Skeletal muscle tissue (tissue), 4 donors: Measurements from ENCODE around the gene GP1BB. TPM values are rescaled to one million over a fixed set of nuclear protein-coding genes. Genes with fewer than 3 reads are reported as not detected.

ENCODE experiments used
- H3K27ac ChIP-seq: one replicate; pipeline ENCODE4 v1.7.0; 2013; ENCODE audit warnings: mild to moderate bottlenecking, low read depth, low read length, inconsistent platforms
- H3K27me3 ChIP-seq, 3 donors: one replicate each; pipeline ENCODE4 v1.7.0; 2013; ENCODE audit warnings: low read length in 3 of 3; ENCODE audit not compliant: control insufficient read depth in 3 of 3, insufficient read depth in 3 of 3
- H3K36me3 ChIP-seq, 3 donors: one replicate each; pipeline ENCODE4 v1.7.0; 2013; ENCODE audit warnings: low read length in 3 of 3; ENCODE audit not compliant: control insufficient read depth in 3 of 3, insufficient read depth in 3 of 3
- H3K4me1 ChIP-seq, 3 donors: one replicate each; pipeline ENCODE4 v1.7.0; 2013; ENCODE audit warnings: low read length in 3 of 3, mild to moderate bottlenecking in 3 of 3; ENCODE audit not compliant: control insufficient read depth in 3 of 3, insufficient read depth in 3 of 3
- H3K4me3 ChIP-seq, 3 donors: one replicate each; pipeline ENCODE4 v1.7.0; 2013; ENCODE audit warnings: low read length in 3 of 3
- H3K9ac ChIP-seq, 3 donors: one replicate each; pipeline ENCODE4 v1.7.0; 2013; ENCODE audit warnings: low read length in 3 of 3, mild to moderate bottlenecking in 3 of 3, moderate library complexity in 2 of 3, low read depth in 1 of 3
- H3K9me3 ChIP-seq, 3 donors: one replicate each; pipeline ENCODE4 v1.7.0; 2013; ENCODE audit warnings: low read length in 3 of 3; ENCODE audit not compliant: control insufficient read depth in 3 of 3
- total RNA-seq: library from RNA; depleted of rRNA; stranded (reverse); fragments of >200 nt; gene quantifications from one replicate; pipeline ENCODE4 v1.2.3, GENCODE V29; 2014
- donor health status: Osteomylitis.

GP1BB gene
- total RNA-seq, 1 donor from 2014 or later, result 6.8 TPM

DNA sequence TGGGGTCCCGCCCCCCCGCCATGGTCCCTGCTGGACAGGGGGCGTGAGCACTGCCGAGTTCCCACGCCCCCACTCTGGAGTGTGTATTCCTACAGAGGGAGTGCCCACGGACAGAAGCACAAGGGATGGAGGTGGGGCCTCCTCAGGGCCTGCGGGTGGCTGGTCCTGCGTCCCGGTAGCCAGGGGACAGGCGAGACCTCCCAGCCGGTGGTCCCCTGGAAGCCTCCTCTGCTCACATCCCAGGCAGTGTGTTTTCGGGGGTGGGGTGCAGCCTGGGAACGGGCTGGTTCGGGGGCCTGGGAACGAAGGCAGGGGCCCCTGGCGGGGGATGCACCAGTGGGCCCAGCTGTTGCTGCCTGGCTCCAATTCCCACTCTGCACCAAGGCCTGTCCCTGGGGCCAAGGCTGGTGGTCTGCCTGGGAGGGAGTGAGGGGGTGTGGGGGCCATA, 16.1 kb downstream of the GP1BB start:
- Histone ChIP-seq H3K36me3 (no peaks in the 10 kb centered on the region), H3K9me3 (no peaks in the 10 kb centered on the region), H3K27me3 (no peaks in the 10 kb centered on the region), H3K4me1 (peaks cover 4 to 8% (median 7%) of the 10 kb centered on the region in 3 donors), H3K27ac (no peak overlapping the region), H3K9ac (no peak overlapping the region), H3K4me3 (no peak overlapping the region)

DNA sequence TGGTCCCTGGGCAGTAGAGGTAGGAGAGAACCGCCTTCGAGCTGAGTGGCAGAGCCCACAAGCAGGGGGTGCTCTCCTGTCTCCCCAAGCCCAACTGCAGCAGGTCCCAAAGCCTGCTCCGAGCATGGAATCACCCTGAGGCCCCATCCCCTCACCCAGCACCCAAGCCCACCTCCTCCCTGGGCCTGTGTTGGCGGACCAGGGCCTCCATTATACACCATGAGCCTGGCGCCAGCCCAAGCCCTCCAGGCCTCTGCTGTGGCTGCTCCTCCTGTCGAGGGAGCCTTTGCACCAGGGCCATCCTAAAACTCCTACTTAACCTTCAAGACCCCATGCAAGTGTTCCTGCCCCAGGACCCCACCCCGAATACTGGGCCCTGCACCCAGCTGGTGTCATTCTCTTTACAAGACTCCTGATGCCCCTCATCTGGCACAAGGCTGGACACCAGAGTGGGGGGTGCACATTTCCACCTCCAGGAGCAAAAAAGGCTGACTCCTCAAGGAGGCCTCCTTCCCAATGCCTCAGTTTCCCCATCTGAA, 16.6 kb downstream of the GP1BB start:
- H3K4me1 ChIP-seq, result peaks cover 9 to 13% (median 12%) of the 10 kb centered on the region in 3 donors
- no peak overlapping the region for H3K27ac ChIP-seq
- H3K9me3 ChIP-seq, result no peaks in the 10 kb centered on the region

DNA sequence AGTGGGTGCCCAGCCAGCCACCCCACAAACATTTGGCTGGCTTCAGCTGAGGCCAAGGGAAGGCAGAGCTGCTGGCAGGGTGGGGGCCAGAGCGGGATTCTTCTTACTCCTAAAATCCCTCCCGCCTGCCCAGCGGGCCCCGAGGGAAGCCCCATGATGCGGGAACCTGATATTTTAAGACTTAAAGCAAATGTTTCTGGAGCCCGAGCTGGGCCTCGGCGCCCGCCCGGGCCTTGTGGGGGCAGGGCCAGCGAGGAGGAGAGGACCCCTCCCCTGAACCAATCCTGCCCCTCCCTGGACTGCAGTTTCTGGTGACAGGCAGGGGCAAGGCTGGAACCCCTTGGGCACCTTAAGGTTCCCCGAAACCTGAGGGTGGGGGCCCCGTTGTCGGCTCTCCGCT, 17.2 kb downstream of the GP1BB start:
- Histone ChIP-seq H3K9ac (no peak overlapping the region), H3K9me3 (no peaks in the 10 kb centered on the region), H3K4me1 (peaks cover 12 to 18% (median 16%) of the 10 kb centered on the region in 3 donors), H3K27me3 (no peaks in the 10 kb centered on the region), H3K27ac (no peak overlapping the region), H3K36me3 (no peaks in the 10 kb centered on the region), H3K4me3 (no peak overlapping the region)

More for the DNA sequence above, 16.6 kb downstream of the GP1BB start:
- H3K36me3 ChIP-seq, result no peaks in the 10 kb centered on the region
- no peak overlapping the region for H3K4me3 ChIP-seq
- no peaks in the 10 kb centered on the region for H3K27me3 ChIP-seq
- no peak overlapping the region for H3K9ac ChIP-seq

DNA sequence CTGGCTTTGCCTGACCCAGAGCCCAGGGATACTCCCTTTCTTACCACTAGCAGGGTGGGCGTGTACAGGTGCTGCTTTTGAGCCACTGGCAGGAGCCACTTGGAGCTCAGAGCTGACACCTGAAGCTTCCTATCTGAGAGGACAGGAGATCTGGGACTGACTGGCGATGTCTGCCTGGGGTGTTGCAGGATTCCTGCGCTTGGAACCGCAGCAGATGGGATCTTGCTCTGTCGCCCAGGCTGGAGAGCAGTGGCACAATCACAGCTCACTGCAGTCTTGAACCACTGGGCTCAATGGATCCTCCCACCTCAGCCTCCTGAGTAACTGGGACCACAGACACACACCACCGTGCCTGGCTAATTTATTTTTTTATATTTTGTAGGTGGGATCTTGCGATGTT, 17.7 kb downstream of the GP1BB start:
- H3K36me3 ChIP-seq, result no peaks in the 10 kb centered on the region
- H3K9me3 ChIP-seq, result no peaks in the 10 kb centered on the region
- H3K27ac ChIP-seq, result no peak overlapping the region
- no peak overlapping the region for H3K9ac ChIP-seq
- H3K4me3 ChIP-seq, result no peak overlapping the region
- H3K27me3 ChIP-seq, result no peaks in the 10 kb centered on the region
- H3K4me1 ChIP-seq, result peaks cover 17 to 23% (median 20%) of the 10 kb centered on the region in 3 donors

DNA sequence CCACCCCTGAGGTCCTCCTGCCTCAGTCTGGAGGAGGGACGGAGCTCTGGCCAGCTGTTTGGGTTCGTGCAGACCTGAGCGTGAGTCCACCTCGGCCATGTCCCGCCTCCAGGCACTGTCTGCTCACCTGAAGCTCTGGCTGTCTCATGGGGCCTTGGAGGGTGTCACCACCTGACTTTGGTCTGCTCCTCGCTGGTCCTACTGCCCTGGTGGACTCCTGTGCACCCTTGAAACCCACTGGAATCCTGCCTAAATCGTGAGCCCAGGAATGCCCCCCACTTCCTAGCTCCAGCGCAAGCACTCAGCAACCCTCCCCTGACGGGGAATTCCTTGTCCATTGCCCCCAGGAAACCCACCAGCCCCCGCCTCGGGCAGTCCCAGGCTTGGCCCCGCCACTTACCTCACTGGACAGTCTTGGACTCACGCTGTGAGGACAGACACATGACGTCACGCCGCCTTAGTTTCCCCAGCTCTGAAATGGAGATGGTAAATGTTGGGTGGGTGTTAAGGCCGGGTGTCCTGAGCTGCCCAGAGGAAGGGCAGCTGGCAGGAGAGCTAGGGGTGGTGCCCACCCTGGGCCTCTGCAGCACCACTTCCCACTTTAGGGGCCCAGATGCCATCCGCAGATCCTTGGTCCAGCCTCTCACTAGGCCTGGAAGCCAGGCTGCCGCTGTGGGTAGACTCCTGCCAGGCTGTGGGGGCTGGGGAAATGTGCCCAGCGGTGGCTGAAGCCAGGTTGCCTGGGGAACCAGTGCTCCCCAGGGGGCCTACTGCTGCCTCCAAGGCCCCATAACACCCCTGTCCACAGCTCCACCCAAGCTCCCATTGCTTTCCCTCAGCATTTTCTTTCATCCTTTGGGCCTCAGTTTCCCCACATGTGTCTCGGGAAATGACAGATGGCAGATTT, 19.1 kb downstream of the GP1BB start:
- no peaks in the 10 kb centered on the region for H3K36me3 ChIP-seq

DNA sequence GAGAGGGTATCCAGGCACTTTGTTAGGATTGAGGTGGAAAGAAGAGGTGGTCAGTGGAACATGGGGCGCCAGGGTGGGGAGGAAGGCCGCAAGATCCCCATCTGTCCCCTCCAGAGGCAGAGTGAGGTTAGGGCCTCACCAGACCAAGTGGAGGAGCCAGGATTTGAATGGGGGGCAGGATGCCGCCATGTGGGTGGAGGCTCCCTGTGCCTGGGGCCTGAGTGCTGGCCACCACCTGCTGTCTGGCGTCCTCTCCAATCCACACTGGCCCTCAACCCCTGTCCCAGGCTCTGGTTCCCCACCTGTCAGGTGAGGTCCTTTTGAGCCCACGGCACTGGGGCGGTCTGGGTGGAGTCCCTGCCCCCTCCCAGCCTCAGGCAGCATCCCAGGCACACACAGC, 19.7 kb downstream of the GP1BB start:
- peak overlapping the region in 1 of 3 donors; percentile 16 for H3K9ac ChIP-seq
- H3K27ac ChIP-seq, result no peak overlapping the region
- no peaks in the 10 kb centered on the region for H3K27me3 ChIP-seq
- no peaks in the 10 kb centered on the region for H3K9me3 ChIP-seq
- peaks cover 22 to 31% (median 26%) of the 10 kb centered on the region in 3 donors for H3K4me1 ChIP-seq
- H3K4me3 ChIP-seq, result no peak overlapping the region
- no peaks in the 10 kb centered on the region for H3K36me3 ChIP-seq

More for the DNA sequence above, 19.1 kb downstream of the GP1BB start:
- H3K27me3 ChIP-seq, result no peaks in the 10 kb centered on the region
- no peaks in the 10 kb centered on the region for H3K9me3 ChIP-seq
- peaks cover 22 to 31% (median 26%) of the 10 kb centered on the region in 3 donors for H3K4me1 ChIP-seq
- H3K27ac ChIP-seq, result no peak overlapping the region
- no peak overlapping the region for H3K4me3 ChIP-seq
- peak overlapping the region in 2 of 3 donors; percentile 16 to 20 for H3K9ac ChIP-seq

DNA sequence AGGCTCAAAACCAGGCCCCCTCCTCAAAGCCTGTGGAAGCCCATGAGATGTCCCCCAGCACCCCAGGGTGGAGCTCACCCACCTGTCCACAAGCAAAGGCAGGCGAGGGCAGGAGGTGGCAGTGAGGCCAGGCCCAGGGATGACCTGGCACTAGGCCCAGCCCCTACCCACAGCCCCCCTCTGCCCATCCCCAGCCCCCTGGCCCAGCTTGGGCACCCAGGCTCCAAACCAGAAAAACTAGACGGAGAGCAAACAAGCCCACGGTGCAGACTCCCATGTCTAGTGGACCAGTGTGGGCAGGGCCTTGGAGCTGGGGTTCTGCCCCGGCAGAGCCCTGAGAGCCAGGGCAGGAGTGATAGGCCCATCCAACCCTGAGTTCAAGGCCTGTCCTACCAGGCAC, 20.3 kb downstream of the GP1BB start:
- Histone ChIP-seq H3K27me3 (no peaks in the 10 kb centered on the region), H3K9ac (no peak overlapping the region), H3K4me1 (peaks cover 22 to 32% (median 26%) of the 10 kb centered on the region in 3 donors), H3K36me3 (no peaks in the 10 kb centered on the region), H3K27ac (no peak overlapping the region), H3K4me3 (no peak overlapping the region), H3K9me3 (no peaks in the 10 kb centered on the region)

DNA sequence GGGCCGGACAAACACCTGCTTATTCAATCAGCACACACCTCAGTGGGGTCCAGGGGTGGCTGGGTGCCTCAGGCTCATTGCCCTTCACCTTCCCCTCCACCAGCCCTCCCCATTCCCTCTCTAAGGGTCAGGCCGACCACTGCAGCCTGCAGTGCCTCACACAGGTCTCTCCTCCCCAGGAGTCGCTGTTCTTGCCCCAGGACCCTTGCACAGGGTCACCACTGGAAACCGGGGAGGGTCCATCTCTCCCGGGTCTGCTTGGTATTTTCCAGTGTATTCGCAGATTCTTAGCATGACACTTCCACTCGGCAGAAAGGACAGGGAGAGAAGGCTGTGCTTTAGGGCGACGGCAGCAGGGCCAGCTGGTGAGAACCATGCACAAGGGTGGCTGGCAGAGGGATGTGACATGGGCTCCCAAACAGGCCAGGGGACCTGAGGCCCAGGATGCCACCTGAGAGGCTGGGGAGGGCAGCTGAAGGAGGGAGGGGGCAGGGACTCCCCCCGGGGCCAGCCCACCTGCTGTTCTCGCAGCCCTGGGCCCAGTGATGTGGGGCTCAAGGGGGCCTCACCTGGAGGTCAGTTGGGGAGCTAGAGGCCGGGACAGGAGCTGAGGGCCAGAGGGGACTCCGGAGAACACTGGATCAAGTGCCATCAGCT, 21.1 kb downstream of the GP1BB start:
- Histone ChIP-seq H3K27me3 (no peaks in the 10 kb centered on the region), H3K27ac (peak overlapping the region; percentile 76), H3K4me1 (peaks cover 27 to 40% (median 30%) of the 10 kb centered on the region in 3 donors), H3K36me3 (no peaks in the 10 kb centered on the region), H3K4me3 (peak overlapping the region in 1 of 3 donors; percentile 22), H3K9ac (peak overlapping the region in 2 of 3 donors; percentile 51 to 78), H3K9me3 (no peaks in the 10 kb centered on the region)

DNA sequence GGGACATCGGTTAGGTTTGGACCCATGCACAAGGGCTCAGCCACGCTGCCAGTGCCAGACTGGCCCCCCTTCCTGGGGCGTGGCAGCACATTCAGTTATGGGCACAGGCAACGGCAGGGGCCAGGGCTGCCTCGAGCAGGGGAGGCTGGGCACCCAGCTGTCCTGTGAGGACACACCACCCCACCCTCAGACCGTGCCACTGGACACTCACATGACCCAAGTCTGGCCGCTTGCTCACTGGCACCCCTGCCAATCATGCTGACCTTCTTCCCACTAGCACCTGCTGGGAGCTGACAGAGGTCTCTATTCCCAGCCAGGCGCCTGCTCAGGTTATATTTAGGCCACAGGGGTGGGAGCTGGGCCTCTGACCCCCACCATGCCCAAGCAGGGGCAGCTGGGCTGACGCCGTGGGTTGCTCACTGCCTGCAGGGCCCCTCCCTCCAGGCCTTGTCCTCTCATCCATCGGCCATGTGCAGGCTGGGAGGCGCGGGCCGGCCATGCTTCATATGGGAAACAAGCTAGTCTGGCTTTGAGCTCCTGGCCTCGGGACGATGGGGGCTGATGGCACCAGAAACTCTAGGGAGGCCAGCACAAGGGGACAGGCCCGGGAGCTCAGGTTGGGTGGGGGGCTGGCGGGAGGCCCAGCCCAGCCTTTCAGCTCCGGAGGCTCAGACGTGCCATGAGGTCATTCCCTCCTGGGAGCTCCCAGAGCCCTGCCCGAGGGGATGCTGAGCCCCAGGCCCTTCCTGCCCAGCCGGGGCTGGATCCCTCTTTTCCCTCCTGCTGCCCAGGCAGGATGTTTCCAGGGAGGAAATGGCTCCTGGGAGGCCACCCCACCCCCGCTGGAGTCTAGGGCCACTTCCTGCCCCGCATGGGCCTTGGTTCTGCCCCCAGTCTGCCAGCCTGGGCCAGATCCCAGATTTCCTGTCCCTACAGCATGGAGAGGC, 22.1 kb downstream of the GP1BB start:
- H3K27ac ChIP-seq, result peak overlapping the region; percentile 93

More for the DNA sequence above, 22.1 kb downstream of the GP1BB start:
- Histone ChIP-seq H3K9me3 (no peaks in the 10 kb centered on the region), H3K27me3 (peaks cover 0 to 4% (median 3%) of the 10 kb centered on the region in 3 donors), H3K9ac (peak overlapping the region; percentile 64 to 78 (median 72)), H3K36me3 (no peaks in the 10 kb centered on the region), H3K4me3 (peak overlapping the region in 1 of 3 donors; percentile 41), H3K4me1 (peaks cover 27 to 50% (median 36%) of the 10 kb centered on the region in 3 donors)
